HS-5 (cell line): Measurements from ENCODE around the gene RNFT1.
"Not testable (repeated sequence)": the region's sequence is repeated elsewhere in the genome, so short reads cannot be mapped to it uniquely, and the experiment has no call there.

ENCODE experiments used
- DNase-seq: peaks from one replicate; pipeline ENCODE4 v3.0.0-alpha.2; 2012; ENCODE audit warnings: low read depth

RNFT1 gene, protein sequence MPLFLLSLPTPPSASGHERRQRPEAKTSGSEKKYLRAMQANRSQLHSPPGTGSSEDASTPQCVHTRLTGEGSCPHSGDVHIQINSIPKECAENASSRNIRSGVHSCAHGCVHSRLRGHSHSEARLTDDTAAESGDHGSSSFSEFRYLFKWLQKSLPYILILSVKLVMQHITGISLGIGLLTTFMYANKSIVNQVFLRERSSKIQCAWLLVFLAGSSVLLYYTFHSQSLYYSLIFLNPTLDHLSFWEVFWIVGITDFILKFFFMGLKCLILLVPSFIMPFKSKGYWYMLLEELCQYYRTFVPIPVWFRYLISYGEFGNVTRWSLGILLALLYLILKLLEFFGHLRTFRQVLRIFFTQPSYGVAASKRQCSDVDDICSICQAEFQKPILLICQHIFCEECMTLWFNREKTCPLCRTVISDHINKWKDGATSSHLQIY

DNA sequence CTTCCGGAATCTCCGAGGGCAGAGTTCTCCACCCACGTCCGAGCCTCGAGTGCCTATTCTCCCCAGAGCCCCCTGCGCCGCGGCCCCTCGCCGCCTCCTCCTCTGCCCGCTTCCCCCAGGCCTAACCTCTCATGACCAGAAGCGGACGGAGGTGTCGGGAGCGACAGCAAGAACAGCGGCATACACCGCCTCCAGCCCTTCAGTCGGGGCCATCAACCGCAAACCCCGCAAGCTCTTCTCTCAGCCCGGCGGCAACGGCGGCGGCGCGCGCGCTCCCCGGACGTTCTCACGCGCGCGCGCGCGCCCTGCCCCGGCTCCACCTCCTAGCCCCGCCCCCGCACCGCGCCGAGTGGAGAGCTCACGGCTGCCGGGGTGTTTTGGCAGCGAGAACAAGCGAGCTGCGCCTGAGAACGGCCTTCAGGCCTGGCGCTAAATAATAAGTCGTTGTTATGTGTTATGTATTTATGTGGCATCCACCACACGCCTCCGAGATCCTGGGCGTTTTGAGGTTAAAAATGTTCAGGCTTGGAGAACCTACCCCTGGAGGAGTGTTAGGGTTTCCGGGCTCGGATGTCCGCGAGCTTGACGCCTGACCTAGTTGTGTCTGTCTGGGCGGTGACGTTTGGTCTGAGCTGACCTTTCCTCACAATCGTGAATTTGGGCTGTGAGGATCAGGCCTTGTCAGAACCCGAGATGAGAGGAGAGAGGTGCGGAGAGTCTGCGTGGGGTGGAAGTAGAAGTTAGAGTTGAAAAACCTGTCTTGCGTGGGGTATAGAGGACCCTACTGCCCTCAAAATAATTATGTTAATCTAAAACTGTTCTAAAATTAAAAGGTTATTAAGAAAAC, at the start of gene RNFT1:
Gene RNFT1, minus strand, starts transcription at position 259 of the 847 bp plus-strand sequence. Its CDS starts 77 bp downstream, at position 182.
- peak; percentile 53 for DNase-seq

DNA sequence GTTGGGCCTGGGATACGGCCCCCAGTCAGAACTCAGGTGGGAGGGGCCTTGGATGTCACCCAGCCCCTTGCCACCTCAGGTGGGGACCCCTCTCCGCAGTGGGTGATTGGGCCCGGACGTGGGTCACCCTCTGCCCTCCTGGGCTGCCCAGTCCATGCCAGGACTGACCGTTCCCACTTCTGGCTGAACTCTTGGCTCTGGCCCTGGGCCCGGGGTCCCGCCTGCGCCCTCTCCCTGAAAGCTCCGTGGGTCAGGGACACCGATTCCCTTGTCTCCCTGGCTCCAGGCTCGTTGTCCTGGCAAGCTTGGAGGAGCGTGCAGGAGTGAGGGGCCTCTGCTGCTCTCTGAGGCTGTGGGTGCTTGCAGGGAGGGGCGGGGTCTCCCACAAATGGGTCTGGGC, 44.8 kb upstream of the RNFT1 start:
- DNase-seq, result not testable (repeated sequence)

DNA sequence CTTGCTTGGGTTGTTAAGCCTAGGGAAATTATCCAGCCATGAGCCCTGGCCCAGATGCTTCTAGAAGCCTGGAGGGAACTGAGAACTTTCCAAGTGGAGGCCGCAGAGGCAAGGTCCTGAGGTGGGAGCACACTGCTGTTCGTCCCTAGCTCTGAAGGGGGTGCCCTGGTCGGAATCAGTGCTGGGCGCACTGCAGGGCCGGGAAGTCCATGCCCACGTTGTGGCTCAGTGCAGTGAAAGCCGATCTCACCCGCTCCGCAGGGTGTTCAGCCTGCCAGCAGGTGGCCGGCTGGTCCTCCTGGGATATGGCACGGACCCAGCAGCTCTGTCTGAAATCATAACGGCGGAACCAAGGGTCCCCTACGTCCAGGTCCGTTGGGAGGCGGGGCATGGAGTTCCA, 43.8 kb upstream of the RNFT1 start:
- not testable (repeated sequence) for DNase-seq

- DNase-seq, result no peak
Measured at GRCh38 chr17:60006160-60006559, 41.6 kb upstream of the RNFT1 start.

DNA sequence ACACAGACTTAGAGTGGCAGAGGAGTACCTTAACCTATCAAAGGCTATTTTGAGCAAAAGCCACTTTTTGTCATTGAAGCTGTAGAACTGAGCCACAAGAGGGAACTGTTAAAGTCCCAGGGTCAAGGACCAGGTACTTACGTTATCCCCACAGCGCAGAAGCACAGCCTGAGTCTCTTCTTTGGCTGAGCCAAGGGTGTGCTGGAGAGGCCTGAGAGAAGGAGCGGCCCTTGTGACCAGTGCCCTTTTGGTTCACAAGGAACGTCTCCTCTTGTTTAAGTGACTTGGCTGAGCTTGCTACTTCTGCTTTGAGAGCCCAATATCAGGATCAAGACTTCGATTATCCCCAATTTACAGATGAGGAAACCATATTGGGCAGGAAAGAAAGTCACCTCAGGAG, 40.0 kb upstream of the RNFT1 start:
- not testable (repeated sequence) for DNase-seq

- DNase-seq, result not testable (repeated sequence)
Measured at GRCh38 chr17:60002405-60002804, 37.9 kb upstream of the RNFT1 start.

DNA sequence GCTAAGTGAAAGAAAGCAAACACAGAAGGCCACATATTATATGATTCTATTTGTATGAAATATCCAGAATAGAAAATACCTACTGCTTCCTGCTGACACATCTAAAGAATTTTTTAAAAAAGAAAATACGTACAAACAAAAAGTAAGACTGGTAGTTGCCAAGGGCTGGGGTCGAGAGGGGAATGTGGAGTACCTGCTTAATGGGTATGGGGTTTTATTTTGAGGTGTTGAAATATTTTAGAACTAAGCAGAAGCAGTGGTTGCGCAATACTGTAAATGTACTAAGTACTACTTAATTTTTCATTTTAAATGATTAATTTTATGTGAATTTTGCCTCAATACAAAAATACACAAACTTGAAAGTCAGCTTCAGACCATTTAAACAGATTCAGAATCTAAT, 32.1 kb upstream of the RNFT1 start:
- DNase-seq, result not testable (repeated sequence)

DNA sequence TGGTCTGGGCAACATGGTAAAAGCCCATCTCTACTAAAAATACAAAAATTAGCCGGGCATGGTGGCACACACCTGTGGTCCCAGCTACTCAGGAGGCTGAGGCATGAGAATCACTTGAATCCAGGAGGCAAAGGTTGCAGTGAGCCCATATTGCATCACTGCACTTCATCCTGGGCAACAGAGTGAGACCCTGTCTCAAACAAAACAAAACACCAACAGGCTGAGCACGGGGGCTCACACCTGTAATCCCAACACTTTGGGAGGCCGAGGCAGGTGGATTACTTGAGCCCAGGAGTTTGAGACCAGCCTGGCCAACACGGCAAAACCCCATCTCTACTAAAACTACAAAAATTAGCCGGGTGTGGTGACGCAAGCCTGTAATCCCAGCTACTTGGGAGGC, 10.6 kb upstream of the RNFT1 start:
- not testable (repeated sequence) for DNase-seq

- DNase-seq, result not testable (repeated sequence)
Measured at GRCh38 chr17:59973483-59973882, 8.9 kb upstream of the RNFT1 start.

DNA sequence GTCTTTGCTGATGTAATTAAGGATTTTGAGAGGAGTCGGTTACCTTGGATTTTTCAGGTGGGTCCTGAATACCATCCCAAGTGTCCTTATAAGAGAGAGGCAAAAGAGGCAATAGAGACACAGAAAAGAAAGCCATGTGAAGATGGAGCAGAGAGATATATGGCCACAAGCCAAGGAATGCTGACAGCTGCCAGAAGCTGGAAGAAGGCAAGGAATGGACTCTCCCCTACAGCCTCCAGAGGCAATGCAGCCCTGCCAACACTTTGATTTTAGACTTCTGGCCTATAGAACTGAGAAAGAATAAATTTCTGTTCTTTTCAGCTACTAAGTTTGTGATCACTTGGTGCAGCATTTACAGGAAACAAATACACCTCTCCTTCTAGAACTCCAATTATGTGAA, 8.2 kb upstream of the RNFT1 start:
- no peak for DNase-seq

DNA sequence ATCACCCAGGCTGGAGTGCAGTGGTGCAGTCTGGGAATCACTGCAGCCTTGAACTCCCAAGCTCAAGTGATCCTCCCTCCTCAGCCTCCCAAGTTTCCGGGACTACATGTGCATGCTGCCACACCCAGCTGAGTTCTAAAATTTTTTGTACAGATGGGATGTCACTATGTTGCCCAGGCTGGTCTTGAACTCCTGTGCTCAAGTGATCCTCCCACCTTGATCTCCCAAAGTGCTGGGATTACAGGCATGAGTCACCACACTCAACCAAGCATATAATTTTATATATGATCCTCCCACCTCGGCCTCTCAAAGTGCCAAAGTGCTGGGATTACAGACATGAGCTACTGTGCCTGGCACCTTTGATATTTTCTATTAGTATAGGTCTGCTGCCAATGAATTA, 7.2 kb upstream of the RNFT1 start:
- not testable (repeated sequence) for DNase-seq

DNA sequence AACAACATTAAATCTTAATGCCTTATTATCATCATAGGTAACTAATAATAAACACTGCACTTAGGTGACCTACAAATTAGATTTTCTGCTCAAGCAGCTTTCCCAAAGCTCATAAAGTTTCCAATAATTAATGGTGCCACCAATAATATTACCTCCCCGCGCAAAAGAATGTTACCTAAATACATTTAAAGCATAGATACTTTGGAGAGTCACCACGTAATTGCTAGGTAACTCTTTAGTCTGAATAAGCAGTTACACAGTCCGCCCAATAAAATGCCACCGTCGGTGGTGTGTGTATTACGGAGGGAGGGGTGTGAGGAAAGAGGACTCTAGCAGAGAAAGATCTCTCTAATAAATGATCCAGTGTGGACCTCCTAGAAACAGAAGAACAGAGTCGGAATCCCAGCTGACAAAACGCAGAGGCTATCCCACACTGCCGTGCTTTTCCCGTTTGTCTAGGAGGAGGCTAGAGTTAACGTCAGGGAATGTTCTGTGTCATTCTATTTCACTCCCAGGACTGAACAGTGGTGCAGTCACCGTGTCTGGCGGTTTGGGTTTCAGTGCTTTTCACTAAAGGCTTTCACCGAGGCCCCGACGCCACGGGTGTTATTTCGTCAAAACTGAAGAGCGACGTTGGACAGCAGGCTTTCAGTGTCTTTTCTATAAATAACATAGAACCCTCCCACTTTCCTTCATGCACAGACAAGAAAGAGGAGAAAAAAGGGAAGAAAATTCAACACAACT, 630 bp downstream of the RNFT1 start:
- peak; percentile 14 for DNase-seq

DNA sequence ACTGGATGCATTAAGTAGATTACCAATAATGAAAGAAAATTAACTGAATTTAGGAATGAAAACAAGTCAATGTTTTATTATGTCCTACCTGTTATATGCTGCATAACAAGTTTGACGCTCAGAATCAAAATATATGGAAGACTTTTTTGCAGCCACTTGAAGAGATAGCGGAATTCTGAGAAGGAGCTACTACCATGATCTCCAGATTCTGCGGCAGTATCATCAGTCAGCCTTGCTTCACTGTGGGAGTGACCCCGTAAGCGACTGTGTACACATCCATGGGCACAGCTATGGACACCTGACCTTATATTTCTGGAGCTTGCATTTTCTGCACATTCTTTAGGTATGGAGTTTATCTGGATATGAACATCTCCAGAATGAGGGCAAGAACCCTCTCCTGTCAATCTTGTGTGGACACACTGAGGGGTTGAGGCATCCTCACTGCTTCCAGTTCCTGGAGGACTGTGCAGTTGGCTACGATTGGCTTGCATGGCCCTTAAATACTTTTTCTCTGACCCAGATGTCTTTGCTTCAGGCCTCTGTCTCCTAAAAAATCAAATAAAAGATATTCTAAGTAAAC, 1.7 kb downstream of the RNFT1 start:
- DNase-seq, result no peak

GRCh38 chr17:59959574-59959973, 5.0 kb downstream of the RNFT1 start:
- DNase-seq, result not testable (repeated sequence)

DNA sequence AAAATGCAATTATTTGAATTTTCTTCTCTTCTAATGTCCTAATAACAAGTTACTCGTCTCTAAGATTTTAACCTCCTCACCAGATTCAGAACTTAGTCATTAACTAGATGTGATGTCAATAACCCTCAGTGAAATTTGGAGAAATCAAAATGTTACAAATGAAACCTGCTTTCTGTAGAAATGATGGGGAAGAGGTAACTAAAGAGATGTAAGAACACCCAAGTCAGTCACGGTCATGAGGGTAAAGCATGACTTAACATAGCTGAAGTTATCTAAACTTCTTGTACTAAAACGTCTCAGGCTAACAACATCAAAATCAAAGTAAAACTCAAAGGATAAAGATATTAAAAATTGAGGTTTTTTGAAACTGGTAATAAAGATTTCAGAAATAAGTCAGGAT, 9.7 kb downstream of the RNFT1 start:
- DNase-seq, result no peak

- no peak for DNase-seq
Measured at GRCh38 chr17:59950049-59950448, 14.5 kb downstream of the RNFT1 start.

DNA sequence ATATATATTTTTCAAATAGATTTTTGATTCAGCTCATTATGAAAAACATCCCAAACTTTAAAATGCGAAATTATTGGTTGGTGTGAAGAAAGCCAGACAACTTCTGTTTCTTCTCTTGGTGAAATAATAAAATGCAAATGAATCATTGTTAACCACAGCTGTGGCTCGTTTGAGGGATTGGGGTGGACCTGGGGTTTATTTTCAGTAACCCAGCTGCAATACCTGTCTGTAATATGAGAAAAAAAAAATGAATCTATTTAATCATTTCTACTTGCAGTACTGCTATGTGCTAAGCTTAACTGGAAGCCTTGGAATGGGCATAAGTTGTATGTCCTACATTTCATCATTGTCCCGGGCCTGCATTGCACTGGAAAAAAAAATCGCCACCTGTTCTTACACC, 17.2 kb downstream of the RNFT1 start:
- not testable (repeated sequence) for DNase-seq

DNA sequence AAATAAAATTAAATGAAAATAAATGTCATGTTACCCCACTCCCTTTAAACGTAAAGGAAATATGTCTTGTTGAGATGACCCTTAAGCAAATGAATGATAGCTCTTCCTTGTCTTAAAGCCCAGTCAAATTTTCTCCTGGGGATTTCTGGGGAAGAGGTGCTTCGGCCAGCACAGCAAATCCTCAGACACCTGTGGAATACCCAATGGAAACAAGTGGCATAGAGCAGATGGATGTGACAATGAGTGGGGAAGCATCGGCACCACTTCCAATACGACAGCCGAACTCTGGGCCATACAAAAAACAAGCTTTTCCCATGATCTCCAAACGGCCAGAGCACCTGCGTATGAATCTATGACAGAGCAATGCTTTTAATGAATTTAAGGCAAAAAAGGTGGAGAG, 18.1 kb downstream of the RNFT1 start:
- not testable (repeated sequence) for DNase-seq

DNA sequence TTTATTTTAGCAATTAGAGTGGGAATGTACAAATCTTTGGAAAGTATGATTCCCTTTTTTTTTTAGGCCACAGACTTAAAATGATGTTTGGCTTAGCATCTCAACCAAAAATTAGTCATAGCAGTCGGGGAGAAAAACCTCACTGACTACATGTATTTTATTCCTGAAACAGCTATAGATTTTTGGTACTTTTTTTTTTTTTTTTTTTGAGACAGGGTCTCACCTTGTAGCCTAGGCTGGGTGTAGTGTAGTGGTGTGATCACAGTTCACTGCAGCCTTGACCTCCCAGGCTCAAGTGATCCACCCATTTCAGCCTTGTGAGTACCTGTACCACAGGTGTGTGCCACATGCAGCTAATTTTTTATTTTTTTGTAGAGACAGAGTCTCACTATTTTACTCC, 23.4 kb downstream of the RNFT1 start:
- DNase-seq, result no peak

- DNase-seq, result not testable (repeated sequence)
Measured at GRCh38 chr17:59940697-59941096, 23.8 kb downstream of the RNFT1 start.

DNA sequence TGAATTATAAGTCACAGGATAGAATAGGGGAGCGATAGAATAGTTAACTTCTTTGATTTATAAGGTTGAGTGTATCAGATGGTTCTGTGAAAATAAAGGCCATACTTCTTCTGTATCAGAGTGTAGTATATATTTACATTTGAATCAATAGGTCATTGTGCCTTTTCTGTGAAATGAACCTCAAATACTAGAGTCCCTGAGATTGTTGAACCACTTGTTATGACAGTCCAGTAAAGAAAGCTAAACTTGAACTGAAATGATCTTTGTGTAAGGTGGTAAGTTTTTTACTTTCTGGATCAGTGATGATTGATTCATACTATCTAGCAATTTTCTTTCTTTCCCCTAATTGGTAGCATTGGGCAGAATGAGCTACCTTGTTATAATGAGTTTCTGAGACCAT, 31.2 kb downstream of the RNFT1 start:
- not testable (repeated sequence) for DNase-seq

GRCh38 chr17:59930768-59931167, 33.8 kb downstream of the RNFT1 start:
- not testable (repeated sequence) for DNase-seq
